CD4-positive, alpha-beta T cell (primary cell): ENCODE data around the gene NPLOC4. TPM values are rescaled to one million over a fixed set of nuclear protein-coding genes. Genes with fewer than 3 reads are reported as not detected.
"Not testable (repeated sequence)": the region's sequence is repeated elsewhere in the genome, so short reads cannot be mapped to it uniquely, and the experiment has no call there.

ENCODE experiments used
- ATAC-seq: fragments of 200-7000 bp; cut with Tn5 transposase; one replicate; pipeline ENCODE4 v1.10.0; 2022; ENCODE audit warnings: mild to moderate bottlenecking; ENCODE audit not compliant: poor library complexity
- CTCF ChIA-PET: fragments of 350-600 bp; sonication (Branson Sonifier 250); formaldehyde crosslinking; loops from one replicate; lab custom pipeline; 2021; ENCODE audit warnings: antibody characterized with exemption, inconsistent platforms; lab: Charles Lee
- POLR2A ChIA-PET: fragments of 350-600 bp; sonication (Branson Sonifier 250); formaldehyde crosslinking; loops from one replicate; lab custom pipeline; 2021; ENCODE audit warnings: antibody characterized with exemption, inconsistent platforms; lab: Charles Lee
- DNase-seq, 14 experiments: peaks; one replicate each; pipeline ENCODE4 v3.0.0-alpha.2; 2013 to 2020; ENCODE audit warnings: mixed read lengths in 2 of 14
- H3K27ac ChIP-seq, 2 donors: one replicate each; pipeline versions ENCODE4 v1.5.1 to v1.7.0; 2013; ENCODE audit warnings: low read length in 2 of 2, low read depth in 1 of 2, mild to moderate bottlenecking in 1 of 2
- H3K27me3 ChIP-seq, 2 experiments: 1 replicate in 1 of 2; 2 replicates in 1 of 2; pipeline versions ENCODE4 v1.6.1 to v1.7.0; 2013; ENCODE audit warnings: low read length in 2 of 2, control low read depth in 1 of 2, mild to moderate bottlenecking in 1 of 2, moderate library complexity in 1 of 2; ENCODE audit not compliant: insufficient read depth in 2 of 2, control insufficient read depth in 1 of 2
- H3K36me3 ChIP-seq: one replicate; pipeline ENCODE4 v1.6.1; 2013; ENCODE audit warnings: low read length, control low read depth; ENCODE audit not compliant: insufficient read depth
- H3K4me1 ChIP-seq: one replicate; pipeline ENCODE4 v1.6.1; 2013; ENCODE audit warnings: low read length, control low read depth; ENCODE audit not compliant: insufficient read depth
- H3K4me3 ChIP-seq: one replicate; pipeline ENCODE4 v1.5.1; 2013; ENCODE audit warnings: mild to moderate bottlenecking, low read length, moderate library complexity
- H3K9me3 ChIP-seq, 2 experiments: 1 replicate in 1 of 2; 2 replicates in 1 of 2; pipeline versions ENCODE4 v1.6.1 to v1.7.0; 2013; ENCODE audit warnings: low read length in 2 of 2, mild to moderate bottlenecking in 2 of 2, control low read depth in 1 of 2, moderate library complexity in 1 of 2; ENCODE audit not compliant: control insufficient read depth in 1 of 2, insufficient read depth in 1 of 2
- H3K27ac Mint-ChIP-seq: one replicate; pipeline ENCODE4 v1.8.0; 2020; ENCODE audit warnings: mixed read lengths
- H3K27me3 Mint-ChIP-seq: one replicate; pipeline ENCODE4 v1.8.0; 2021; ENCODE audit warnings: mixed read lengths
- H3K36me3 Mint-ChIP-seq: one replicate; pipeline ENCODE4 v1.8.0; 2021; ENCODE audit warnings: low read depth, mixed read lengths
- H3K4me1 Mint-ChIP-seq: one replicate; pipeline ENCODE4 v1.8.0; 2021; ENCODE audit warnings: low read depth, mixed read lengths
- H3K4me3 Mint-ChIP-seq: one replicate; pipeline ENCODE4 v1.8.0; 2020; ENCODE audit warnings: mild to moderate bottlenecking, mixed read lengths
- H3K9me3 Mint-ChIP-seq: one replicate; pipeline ENCODE4 v1.8.0; 2020; ENCODE audit warnings: mixed read lengths
- intact Hi-C, 2 experiments: fragments of 100-400 bp; cut with DNase I in 1 of 2; cut with micrococcal nuclease in 1 of 2; formaldehyde crosslinking; loops; one replicate each; pipeline versions ENCODE4 v1.15.1 to v1.9.0; 2023 to 2025; cut with DNase I, micrococcal nuclease
- total RNA-seq, 174 experiments: library from RNA in 2 of 174; stranded (reverse) in 2 of 174; gene quantifications; one replicate each; pipeline ENCODE4 v1.2.3 and lab custom pipeline; 2021 to 2026
- TF ChIP-seq, protein P1 (sequence below): fragments of 200-600 bp; IDR thresholded peaks from one replicate; pipeline ENCODE4 v1.8.0; 2022; ENCODE audit warnings: antibody characterized with exemption, mild to moderate bottlenecking

NPLOC4 gene
- total RNA-seq, 2 experiments from 2014 or later, result 61.0 to 62.4 TPM

DNA sequence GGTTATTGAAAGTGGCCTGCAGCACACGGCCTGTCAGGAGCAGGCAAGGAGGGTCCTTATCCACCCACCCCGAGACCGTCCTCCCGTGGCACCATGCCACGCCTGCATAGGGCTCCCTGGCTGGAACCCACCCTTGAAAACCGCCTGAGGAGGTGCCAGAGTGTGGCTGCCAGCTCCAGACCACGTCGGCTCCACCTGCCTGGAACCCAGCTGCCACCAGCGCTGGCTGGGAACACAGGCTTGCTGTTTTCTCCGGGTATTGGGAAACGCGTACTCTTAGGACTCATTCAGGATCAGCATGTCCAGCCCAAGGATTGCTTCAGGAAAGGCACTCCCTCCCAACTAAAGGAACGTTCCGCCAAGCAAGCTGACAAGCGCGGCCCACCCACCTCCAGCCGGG lies 40.0 kb upstream of the NPLOC4 start:
- Histone ChIP-seq H3K4me3 (no peak overlapping the region), H3K36me3 (peaks cover 25% of the 10 kb centered on the region), H3K27me3 (no peaks in the 10 kb centered on the region), H3K4me1 (peaks cover 4% of the 10 kb centered on the region), H3K9me3 (no peaks in the 10 kb centered on the region), H3K27ac (no peak overlapping the region)
- ChIA-PET CTCF (no interaction called here), POLR2A (no interaction called here)
- TF ChIP-seq, protein P1, sequence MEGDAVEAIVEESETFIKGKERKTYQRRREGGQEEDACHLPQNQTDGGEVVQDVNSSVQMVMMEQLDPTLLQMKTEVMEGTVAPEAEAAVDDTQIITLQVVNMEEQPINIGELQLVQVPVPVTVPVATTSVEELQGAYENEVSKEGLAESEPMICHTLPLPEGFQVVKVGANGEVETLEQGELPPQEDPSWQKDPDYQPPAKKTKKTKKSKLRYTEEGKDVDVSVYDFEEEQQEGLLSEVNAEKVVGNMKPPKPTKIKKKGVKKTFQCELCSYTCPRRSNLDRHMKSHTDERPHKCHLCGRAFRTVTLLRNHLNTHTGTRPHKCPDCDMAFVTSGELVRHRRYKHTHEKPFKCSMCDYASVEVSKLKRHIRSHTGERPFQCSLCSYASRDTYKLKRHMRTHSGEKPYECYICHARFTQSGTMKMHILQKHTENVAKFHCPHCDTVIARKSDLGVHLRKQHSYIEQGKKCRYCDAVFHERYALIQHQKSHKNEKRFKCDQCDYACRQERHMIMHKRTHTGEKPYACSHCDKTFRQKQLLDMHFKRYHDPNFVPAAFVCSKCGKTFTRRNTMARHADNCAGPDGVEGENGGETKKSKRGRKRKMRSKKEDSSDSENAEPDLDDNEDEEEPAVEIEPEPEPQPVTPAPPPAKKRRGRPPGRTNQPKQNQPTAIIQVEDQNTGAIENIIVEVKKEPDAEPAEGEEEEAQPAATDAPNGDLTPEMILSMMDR, result no peak
- DNase-seq, result no peak
- intact Hi-C loops, result no loop called here
- Mint-ChIP-seq H3K27ac (no peak overlapping the region), H3K36me3 (peaks cover 14% of the 10 kb centered on the region), H3K9me3 (no peaks in the 10 kb centered on the region), H3K4me3 (no peak overlapping the region), H3K27me3 (no peaks in the 10 kb centered on the region), H3K4me1 (peaks cover 6% of the 10 kb centered on the region)
- no peak for ATAC-seq

DNA sequence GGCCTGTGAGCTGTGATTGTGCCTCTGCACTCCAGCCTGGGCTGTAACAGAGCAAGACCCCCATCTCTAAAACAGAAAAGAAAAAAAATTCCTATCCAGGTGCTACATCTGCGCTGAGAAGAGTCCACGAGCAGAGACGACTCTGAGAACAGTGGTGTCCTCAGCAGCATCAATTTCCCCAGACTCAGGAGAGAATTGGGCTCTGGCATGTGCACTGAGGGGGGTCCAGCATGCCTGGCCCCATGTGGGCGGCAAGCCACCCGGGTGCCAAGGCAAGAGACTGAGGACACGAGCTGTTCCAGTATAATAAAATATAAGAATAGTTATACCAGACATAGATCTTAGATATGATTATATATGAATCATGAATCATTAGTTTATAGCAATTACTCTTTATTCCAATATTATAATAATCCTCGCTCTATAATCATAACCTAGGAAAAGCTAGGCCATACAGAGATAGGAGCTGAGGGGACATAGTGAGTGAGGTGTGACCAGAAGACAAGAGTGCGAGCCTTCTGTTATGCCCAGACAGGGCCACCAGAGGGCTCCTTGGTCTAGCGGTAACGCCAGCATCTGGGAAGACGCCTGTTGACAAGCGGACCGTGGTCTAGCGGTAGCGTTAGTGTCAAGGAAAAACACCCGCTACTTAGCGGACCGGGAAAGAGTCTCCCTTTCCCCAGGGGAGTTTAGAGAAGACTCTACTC lies 38.8 kb upstream of the NPLOC4 start:
- DNase-seq, result peak in 6 of 14 experiments; percentile 15 to 46 (median 26)
- H3K4me1 Mint-ChIP-seq, H3K27me3 Mint-ChIP-seq, H3K4me1 ChIP-seq, H3K9me3 Mint-ChIP-seq, H3K27me3 ChIP-seq, H3K4me3 ChIP-seq, H3K27ac Mint-ChIP-seq, ATAC-seq, H3K9me3 ChIP-seq, intact Hi-C loops, H3K27ac ChIP-seq: not testable (repeated sequence)
- peaks cover 35% of the 10 kb centered on the region for H3K36me3 ChIP-seq
- TF ChIP-seq, protein P1, result peak; percentile 66
- ChIA-PET POLR2A (interaction anchor here (0.5 to 0.8 kb wide), 3 partner anchors 13 to 27 kb away, joined by 3 read pairs; partner anchors contain the start of genes MRPL12 and PDE6G), CTCF (interaction anchor here (1.0 kb wide), 1 partner anchor 10 kb away, joined by 5 read pairs; no protein-coding TSS in a partner anchor)
- Mint-ChIP-seq H3K4me3 (peak overlapping the region; percentile 11), H3K36me3 (peaks cover 26% of the 10 kb centered on the region)

DNA sequence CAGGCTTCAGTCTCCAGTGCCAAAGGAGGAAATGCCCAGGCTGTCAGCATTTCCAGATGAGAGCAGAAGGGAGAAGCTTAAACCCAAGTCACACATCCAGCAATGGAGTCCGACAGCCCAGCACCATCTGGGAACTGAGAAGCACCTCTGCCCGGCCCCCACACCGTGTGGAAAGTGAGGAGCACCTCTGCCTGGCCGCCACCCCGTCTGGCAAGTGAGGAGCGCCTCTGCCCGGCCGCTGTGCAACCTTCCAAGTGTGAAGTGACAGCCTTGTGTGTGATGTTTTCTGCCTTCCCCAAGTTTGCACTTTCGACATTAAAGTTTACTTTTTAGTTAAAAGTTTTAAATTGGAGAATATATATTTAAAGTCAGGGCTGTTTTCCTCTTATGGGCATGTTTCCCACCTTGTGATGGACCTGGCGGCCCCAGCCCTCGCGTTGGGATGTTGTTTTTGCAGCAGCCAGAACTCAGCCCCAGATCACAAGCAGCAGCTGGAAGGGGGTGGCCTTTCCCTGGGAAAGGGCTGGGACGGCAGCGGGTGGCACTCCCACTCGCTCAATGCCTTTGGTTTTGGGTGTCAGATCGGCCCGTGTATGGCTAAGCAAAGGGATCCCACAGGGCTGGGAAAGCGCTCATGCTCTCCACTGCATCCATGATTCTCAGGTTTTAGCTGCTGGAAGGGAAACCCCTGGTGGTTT lies 36.8 kb upstream of the NPLOC4 start:
- Mint-ChIP-seq H3K9me3 (no peaks in the 10 kb centered on the region), H3K36me3 (peaks cover 35% of the 10 kb centered on the region), H3K27ac (no peak overlapping the region), H3K27me3 (no peaks in the 10 kb centered on the region), H3K4me3 (no peak overlapping the region), H3K4me1 (peaks cover 6% of the 10 kb centered on the region)
- intact Hi-C loops, result no loop called here
- Histone ChIP-seq H3K9me3 (no peaks in the 10 kb centered on the region), H3K36me3 (peaks cover 51% of the 10 kb centered on the region), H3K4me1 (peaks cover 6% of the 10 kb centered on the region), H3K27me3 (no peaks in the 10 kb centered on the region), H3K27ac (no peak overlapping the region), H3K4me3 (no peak overlapping the region)
- POLR2A ChIA-PET, result interaction anchor here (1.5 to 1.7 kb wide), 2 partner anchors 10 kb away, joined by 4 read pairs; partner anchors contain the start of genes ARL16 and HGS
- TF ChIP-seq, protein P1, result no peak
- DNase-seq, result no peak
- ATAC-seq, result no peak
- CTCF ChIA-PET, result no interaction called here
